ENCODE data around the gene BFSP2. TPM values are rescaled to one million over a fixed set of nuclear protein-coding genes. Genes with fewer than 3 reads are reported as not detected.

BFSP2 gene
- total and polyA plus RNA-seq, 2 of the 13 experiments (the other 11 are each of a cell fraction or from before 2014, with no cell fraction given) = not detected

DNA sequence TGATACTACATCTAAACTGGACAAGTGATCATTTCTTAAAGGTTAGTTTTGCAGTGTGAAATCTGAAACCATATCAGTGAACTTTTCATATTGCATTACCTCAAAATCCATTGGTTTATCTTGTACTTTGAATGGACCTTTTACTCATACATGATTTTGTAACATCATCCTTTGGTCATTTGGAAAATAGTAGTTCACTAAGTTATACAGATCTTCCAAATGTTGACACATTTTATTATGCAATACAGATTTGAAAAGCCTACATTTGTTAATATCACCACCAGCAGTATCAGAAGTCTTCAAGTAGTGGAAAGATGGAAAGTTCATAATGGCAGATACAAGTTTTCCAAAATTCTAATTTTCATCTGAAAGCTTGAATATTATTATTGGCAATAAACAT is 109.6 kb downstream of the BFSP2 start:
- Histone ChIP-seq H3K4me2 (ENCODE audit: low read depth, low read length) (no peak overlapping the region), H3K9me3 (ENCODE audit: low read length) (no peaks in the 10 kb centered on the region), H3K79me2 (ENCODE audit: insufficient read depth, low read length) (no peaks in the 10 kb centered on the region), H3K36me3 (replicated peaks in 1 of 2; ENCODE audit: control insufficient read depth in 1 of 2, insufficient read depth in 2 of 2, low read length in 2 of 2) (no peaks in the 10 kb centered on the region), H2AFZ (ENCODE audit: low read length) (no peak overlapping the region), H3K9ac (ENCODE audit: insufficient read depth, low read depth, low read length) (no peak overlapping the region), H3K27ac (ENCODE audit: extremely low read length, insufficient read depth, low read length) (no peak overlapping the region), H4K20me1 (ENCODE audit: insufficient read depth, low read length) (no peaks in the 10 kb centered on the region), H3K4me3 (replicated peaks in 1 of 3; ENCODE audit: insufficient read depth in 1 of 3, low read depth in 2 of 3, low read length in 3 of 3) (no peak overlapping the region), H3K4me1 (ENCODE audit: insufficient read depth, low read length) (peaks cover 16% of the 10 kb centered on the region), H3K27me3 (ENCODE audit: control insufficient read depth in 1 of 2, insufficient read depth in 2 of 2, low read length in 2 of 2) (no peaks in the 10 kb centered on the region; a peak in 1 of 5 replicates)
- TF ChIP-seq, protein P1, sequence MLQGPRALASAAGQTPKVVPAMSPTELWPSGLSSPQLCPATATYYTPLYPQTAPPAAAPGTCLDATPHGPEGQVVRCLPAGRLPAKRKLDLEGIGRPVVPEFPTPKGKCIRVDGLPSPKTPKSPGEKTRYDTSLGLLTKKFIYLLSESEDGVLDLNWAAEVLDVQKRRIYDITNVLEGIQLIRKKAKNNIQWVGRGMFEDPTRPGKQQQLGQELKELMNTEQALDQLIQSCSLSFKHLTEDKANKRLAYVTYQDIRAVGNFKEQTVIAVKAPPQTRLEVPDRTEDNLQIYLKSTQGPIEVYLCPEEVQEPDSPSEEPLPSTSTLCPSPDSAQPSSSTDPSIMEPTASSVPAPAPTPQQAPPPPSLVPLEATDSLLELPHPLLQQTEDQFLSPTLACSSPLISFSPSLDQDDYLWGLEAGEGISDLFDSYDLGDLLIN (CRISPR knock-in tag; IDR thresholded peaks at IDR 0.05; ENCODE audit: borderline replicate concordance) = no peak
- TF ChIP-seq GATAD1 (CRISPR knock-in tag; IDR thresholded peaks at IDR 0.05) (no peak), NFYB (CRISPR knock-in tag; IDR thresholded peaks at IDR 0.05) (no peak), ZFP62 (CRISPR knock-in tag; IDR thresholded peaks at IDR 0.05) (no peak), PAF1 (CRISPR knock-in tag; IDR thresholded peaks at IDR 0.05) (no peak), ZNF230 (CRISPR knock-in tag; IDR thresholded peaks at IDR 0.05) (no peak), GATAD2A (CRISPR knock-in tag; IDR thresholded peaks at IDR 0.05) (no peak), GABPB1 (CRISPR knock-in tag; IDR thresholded peaks at IDR 0.05) (no peak), SP4 (CRISPR knock-in tag; IDR thresholded peaks at IDR 0.05) (no peak), SRY (CRISPR knock-in tag; IDR thresholded peaks at IDR 0.05) (no peak)
- TF ChIP-seq, protein P2, sequence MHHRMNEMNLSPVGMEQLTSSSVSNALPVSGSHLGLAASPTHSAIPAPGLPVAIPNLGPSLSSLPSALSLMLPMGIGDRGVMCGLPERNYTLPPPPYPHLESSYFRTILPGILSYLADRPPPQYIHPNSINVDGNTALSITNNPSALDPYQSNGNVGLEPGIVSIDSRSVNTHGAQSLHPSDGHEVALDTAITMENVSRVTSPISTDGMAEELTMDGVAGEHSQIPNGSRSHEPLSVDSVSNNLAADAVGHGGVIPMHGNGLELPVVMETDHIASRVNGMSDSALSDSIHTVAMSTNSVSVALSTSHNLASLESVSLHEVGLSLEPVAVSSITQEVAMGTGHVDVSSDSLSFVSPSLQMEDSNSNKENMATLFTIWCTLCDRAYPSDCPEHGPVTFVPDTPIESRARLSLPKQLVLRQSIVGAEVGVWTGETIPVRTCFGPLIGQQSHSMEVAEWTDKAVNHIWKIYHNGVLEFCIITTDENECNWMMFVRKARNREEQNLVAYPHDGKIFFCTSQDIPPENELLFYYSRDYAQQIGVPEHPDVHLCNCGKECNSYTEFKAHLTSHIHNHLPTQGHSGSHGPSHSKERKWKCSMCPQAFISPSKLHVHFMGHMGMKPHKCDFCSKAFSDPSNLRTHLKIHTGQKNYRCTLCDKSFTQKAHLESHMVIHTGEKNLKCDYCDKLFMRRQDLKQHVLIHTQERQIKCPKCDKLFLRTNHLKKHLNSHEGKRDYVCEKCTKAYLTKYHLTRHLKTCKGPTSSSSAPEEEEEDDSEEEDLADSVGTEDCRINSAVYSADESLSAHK (CRISPR knock-in tag; IDR thresholded peaks at IDR 0.05; ENCODE audit: borderline replicate concordance) = no peak
- TF ChIP-seq, protein P3, sequence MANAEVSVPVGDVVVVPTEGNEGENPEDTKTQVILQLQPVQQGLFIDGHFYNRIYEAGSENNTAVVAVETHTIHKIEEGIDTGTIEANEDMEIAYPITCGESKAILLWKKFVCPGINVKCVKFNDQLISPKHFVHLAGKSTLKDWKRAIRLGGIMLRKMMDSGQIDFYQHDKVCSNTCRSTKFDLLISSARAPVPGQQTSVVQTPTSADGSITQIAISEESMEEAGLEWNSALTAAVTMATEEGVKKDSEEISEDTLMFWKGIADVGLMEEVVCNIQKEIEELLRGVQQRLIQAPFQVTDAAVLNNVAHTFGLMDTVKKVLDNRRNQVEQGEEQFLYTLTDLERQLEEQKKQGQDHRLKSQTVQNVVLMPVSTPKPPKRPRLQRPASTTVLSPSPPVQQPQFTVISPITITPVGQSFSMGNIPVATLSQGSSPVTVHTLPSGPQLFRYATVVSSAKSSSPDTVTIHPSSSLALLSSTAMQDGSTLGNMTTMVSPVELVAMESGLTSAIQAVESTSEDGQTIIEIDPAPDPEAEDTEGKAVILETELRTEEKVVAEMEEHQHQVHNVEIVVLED (CRISPR knock-in tag; IDR thresholded peaks at IDR 0.05; ENCODE audit: borderline replicate concordance) = no peak
- TF ChIP-seq, protein P4, sequence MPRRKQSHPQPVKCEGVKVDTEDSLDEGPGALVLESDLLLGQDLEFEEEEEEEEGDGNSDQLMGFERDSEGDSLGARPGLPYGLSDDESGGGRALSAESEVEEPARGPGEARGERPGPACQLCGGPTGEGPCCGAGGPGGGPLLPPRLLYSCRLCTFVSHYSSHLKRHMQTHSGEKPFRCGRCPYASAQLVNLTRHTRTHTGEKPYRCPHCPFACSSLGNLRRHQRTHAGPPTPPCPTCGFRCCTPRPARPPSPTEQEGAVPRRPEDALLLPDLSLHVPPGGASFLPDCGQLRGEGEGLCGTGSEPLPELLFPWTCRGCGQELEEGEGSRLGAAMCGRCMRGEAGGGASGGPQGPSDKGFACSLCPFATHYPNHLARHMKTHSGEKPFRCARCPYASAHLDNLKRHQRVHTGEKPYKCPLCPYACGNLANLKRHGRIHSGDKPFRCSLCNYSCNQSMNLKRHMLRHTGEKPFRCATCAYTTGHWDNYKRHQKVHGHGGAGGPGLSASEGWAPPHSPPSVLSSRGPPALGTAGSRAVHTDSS (CRISPR knock-in tag; conservative IDR thresholded peaks at IDR 0.05) = no peak
- TF ChIP-seq, protein P5, sequence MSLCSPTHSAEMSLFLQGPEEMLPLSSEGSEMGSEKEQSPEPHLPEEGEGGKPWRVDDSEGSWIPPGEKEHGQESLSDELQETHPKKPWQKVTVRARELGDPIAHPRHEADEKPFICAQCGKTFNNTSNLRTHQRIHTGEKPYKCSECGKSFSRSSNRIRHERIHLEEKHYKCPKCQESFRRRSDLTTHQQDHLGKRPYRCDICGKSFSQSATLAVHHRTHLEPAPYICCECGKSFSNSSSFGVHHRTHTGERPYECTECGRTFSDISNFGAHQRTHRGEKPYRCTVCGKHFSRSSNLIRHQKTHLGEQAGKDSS (CRISPR knock-in tag; IDR thresholded peaks at IDR 0.05; ENCODE audit: borderline replicate concordance, low read depth) = no peak
- POLR2A ChIA-PET = no interaction called here
- FAIRE-seq = no peak
- in situ Hi-C loops (cut with HindIII; ENCODE audit: extremely low pct_ligation_motif_present, low pct_unique_long_range_greater_than_20kb) = no loop called here
- CTCF ChIA-PET (ENCODE audit: low intra/inter-chr PET ratio, low total read pairs) = no interaction called here
- intact Hi-C loops (cut with micrococcal nuclease; ENCODE audit: unreplicated experiment) = no loop called here
- no peak for ATAC-seq
- BruUV-seq (replicated peaks) = no TSS peak
- DNase-seq (ENCODE audit: low spot score) = no peak
